Lower lobe of right lung (tissue), 2 donors: ENCODE measurements around the gene GNA12. TPM values are rescaled to one million over a fixed set of nuclear protein-coding genes. Genes with fewer than 3 reads are reported as not detected.

Source experiments
- ATAC-seq, 2 donors: fragments of 200-7000 bp; cut with Tn5 transposase; one replicate each; pipeline ENCODE4 v1.9.1; 2020 to 2022; ENCODE audit warnings: mild to moderate bottlenecking in 2 of 2, moderate library complexity in 2 of 2
- DNase-seq: peaks from one replicate; pipeline ENCODE4 v3.0.0-alpha.2; 2020
- H3K27ac ChIP-seq: fragments of 200-600 bp; one replicate; pipeline ENCODE4 v1.8.0; 2022
- H3K27me3 ChIP-seq: fragments of 200-600 bp; one replicate; pipeline ENCODE4 v1.8.0; 2022; ENCODE audit warnings: low read depth
- H3K36me3 ChIP-seq: fragments of 200-600 bp; one replicate; pipeline ENCODE4 v1.8.0; 2022; ENCODE audit warnings: mild to moderate bottlenecking
- H3K4me1 ChIP-seq: fragments of 200-600 bp; one replicate; pipeline ENCODE4 v1.8.0; 2022
- H3K4me3 ChIP-seq: fragments of 200-600 bp; one replicate; pipeline ENCODE4 v1.8.0; 2022; ENCODE audit warnings: mild to moderate bottlenecking
- H3K9me3 ChIP-seq: fragments of 200-600 bp; one replicate; pipeline ENCODE4 v1.8.0; 2022
- intact Hi-C: fragments of 100-400 bp; cut with DNase I; formaldehyde crosslinking; loops from one replicate; pipeline ENCODE4 v1.11.0; 2022
- total RNA-seq: library from RNA; stranded (reverse); fragmentation: NEBNext Ultra II Directional; extraction: Animal tissue kit (Norgen Biotek cat#: 25700); gene quantifications from one replicate; pipeline ENCODE4 v1.2.1, GENCODE V29; 2021
- TF ChIP-seq, protein P1 (sequence below): fragments of 200-600 bp; IDR thresholded peaks from one replicate; pipeline ENCODE4 v1.8.0; 2022; ENCODE audit warnings: antibody characterized with exemption, mild to moderate bottlenecking
- donor health status: DM: no; HTN: yes; CAD: no; lungs with severe emphysema.

Gene GNA12
- total RNA-seq, 1 donor from 2014 or later = 41.6 TPM

DNA sequence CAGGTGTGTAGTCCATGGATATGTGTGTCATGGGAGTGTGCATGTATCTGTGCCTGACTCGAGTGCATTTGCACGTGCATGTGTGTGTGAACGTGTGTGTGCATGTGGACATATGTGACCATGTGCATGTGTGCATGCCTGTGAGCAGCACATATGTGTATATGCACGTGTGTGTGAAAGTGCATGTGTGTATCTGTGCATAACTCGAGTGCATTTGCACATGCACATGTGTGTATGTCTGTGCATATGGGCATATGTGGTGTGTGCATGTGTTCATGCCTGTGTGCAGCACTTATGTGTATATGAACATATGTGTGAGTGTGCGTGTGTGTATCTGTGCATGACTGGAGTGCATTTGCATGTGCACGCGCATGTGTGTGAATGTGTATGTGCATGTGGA, 35.2 kb upstream of the GNA12 start:
- intact Hi-C loops = no loop called here
- ATAC-seq (no peak), DNase-seq (no peak)
- H3K9me3 ChIP-seq = no peaks in the 10 kb centered on the region
- H3K4me3 ChIP-seq = no peak overlapping the region
- TF ChIP-seq, protein P1, sequence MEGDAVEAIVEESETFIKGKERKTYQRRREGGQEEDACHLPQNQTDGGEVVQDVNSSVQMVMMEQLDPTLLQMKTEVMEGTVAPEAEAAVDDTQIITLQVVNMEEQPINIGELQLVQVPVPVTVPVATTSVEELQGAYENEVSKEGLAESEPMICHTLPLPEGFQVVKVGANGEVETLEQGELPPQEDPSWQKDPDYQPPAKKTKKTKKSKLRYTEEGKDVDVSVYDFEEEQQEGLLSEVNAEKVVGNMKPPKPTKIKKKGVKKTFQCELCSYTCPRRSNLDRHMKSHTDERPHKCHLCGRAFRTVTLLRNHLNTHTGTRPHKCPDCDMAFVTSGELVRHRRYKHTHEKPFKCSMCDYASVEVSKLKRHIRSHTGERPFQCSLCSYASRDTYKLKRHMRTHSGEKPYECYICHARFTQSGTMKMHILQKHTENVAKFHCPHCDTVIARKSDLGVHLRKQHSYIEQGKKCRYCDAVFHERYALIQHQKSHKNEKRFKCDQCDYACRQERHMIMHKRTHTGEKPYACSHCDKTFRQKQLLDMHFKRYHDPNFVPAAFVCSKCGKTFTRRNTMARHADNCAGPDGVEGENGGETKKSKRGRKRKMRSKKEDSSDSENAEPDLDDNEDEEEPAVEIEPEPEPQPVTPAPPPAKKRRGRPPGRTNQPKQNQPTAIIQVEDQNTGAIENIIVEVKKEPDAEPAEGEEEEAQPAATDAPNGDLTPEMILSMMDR = no peak
- no peaks in the 10 kb centered on the region for H3K36me3 ChIP-seq
- H3K27me3 ChIP-seq = no peaks in the 10 kb centered on the region
- no peaks in the 10 kb centered on the region for H3K4me1 ChIP-seq
- H3K27ac ChIP-seq = no peak overlapping the region

DNA sequence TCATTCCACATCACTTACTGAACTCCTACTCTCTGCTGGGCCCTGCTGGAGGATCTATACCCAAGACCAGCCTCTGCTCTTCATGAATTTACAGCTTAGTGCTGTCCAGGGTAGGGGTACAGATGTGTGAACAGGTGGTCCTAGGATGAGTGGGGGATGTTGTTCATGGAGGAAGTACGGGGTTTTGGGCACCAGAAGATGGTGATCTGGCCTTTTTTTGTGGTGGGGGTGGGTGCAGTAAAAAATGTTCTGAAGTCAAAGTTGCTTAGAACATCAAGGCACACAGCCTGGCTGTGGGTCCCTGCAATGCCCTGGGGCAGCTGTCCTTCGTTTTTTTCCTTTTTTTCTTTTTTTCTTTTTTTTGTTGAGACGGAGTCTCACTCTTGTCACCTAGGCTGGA, 34.2 kb upstream of the GNA12 start:
- no peak overlapping the region for H3K4me3 ChIP-seq

DNA sequence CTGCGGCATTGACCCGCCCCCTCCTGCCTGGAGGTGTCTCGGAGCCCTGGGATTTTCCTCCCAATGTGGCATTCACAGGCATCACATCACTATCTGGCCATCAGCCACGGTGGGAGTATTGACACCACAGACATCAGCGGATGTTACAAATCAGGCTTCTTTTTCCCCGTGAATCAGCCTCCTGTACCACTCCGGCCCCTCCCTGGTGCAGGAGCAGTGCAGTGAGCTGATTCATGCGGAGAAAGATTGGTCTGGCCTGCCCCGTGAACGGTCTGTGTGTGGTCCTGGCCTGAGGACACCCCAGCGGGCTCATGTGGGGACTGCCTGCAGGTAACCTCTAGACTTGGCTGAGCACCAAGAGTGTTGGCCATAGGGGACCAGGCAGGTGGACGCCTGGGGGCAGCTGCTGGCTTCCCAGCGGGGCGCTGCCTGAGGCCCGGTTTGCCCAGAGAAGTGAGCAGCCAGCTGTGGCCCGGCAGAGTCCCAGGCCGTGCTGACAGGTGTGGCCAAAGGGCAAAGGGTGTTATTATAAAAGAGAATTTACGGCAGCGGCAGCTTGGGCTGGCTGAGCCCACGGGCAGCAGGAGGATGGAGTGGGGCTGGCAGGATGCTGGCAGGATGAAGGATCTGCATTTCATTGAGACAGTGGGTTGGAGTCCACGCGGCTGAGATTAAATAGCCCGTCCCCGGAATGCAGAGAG, 32.1 kb upstream of the GNA12 start:
- Histone ChIP-seq H3K27me3 (no peaks in the 10 kb centered on the region), H3K4me1 (no peaks in the 10 kb centered on the region), H3K4me3 (no peak overlapping the region), H3K27ac (no peak overlapping the region), H3K9me3 (no peaks in the 10 kb centered on the region), H3K36me3 (no peaks in the 10 kb centered on the region)
- ATAC-seq (no peak), DNase-seq (no peak)
- intact Hi-C loops = no loop called here
- TF ChIP-seq, protein P1 = no peak

More for the DNA sequence above, 34.2 kb upstream of the GNA12 start:
- ATAC-seq (no peak), DNase-seq (no peak)
- intact Hi-C loops = no loop called here
- no peak overlapping the region for H3K27ac ChIP-seq
- no peaks in the 10 kb centered on the region for H3K9me3 ChIP-seq
- TF ChIP-seq, protein P1 = no peak
- no peaks in the 10 kb centered on the region for H3K4me1 ChIP-seq
- no peaks in the 10 kb centered on the region for H3K36me3 ChIP-seq
- no peaks in the 10 kb centered on the region for H3K27me3 ChIP-seq

DNA sequence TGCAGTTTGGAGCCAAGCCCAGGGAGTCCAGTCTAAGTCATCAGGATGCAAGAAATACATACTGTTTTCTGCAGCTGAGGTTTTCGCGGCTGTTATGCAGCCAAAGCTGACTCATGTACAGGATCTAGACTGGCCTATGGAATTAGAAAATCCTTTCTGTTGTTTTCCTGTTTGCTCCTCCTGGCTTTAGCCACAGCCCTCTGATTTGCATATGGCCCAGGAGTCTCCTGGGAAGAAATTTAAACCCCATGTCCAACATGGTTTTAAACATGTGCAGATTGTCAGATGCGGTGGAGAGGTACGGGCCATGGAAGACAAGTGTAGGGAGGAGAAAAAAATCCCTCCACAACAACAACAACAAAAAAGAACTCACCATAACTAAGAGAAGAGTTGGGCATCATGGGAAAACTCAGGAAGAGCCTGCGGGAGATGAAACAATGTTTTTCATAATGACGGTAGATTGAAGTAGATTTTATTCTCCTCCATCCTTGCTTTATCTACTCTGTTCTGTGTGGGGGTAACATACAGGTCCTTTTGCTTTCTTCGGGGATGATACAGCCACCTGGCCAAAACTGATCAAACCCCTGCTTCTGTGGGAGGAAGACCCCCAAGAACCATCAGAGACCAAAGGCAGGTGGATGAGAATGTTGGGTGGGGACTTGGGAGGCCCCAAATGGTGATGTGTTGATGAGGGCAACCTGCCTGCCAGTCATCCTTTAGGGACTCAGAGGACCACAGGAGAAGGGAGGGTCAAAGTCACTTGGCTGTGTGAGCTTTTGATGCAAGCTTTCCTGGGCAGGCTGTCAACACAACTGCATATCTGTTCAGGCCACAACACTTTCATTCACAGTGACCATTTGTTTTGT, 29.8 kb upstream of the GNA12 start:
- intact Hi-C loops = no loop called here
- ATAC-seq = no peak
- TF ChIP-seq, protein P1 = no peak
- no peaks in the 10 kb centered on the region for H3K9me3 ChIP-seq
- peaks cover 10% of the 10 kb centered on the region for H3K4me1 ChIP-seq
- H3K4me3 ChIP-seq = no peak overlapping the region
- no peak for DNase-seq
- H3K27ac ChIP-seq = no peak overlapping the region
- no peaks in the 10 kb centered on the region for H3K27me3 ChIP-seq
- no peaks in the 10 kb centered on the region for H3K36me3 ChIP-seq

DNA sequence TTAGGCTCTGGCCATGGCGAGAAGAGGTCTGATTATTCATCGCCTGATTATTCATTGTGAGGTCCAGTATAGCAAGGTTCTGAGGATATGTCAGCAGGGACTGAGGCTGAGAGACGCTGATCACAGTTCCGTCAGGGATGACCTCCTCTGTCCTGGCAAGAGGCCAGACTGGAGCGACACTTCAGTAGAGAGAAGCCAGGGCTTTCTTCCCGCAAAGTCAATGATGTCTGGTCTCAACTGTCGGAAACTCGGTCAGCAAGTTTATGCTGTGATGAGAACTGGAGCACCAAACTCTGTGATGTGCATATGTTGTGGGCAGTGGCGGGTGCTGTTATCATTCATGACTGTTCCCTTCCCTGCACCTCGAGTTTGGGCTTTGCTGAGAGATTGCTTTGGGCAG, 29.0 kb upstream of the GNA12 start:
- Histone ChIP-seq H3K27ac (no peak overlapping the region), H3K36me3 (no peaks in the 10 kb centered on the region), H3K4me1 (peaks cover 10% of the 10 kb centered on the region), H3K9me3 (no peaks in the 10 kb centered on the region), H3K4me3 (no peak overlapping the region), H3K27me3 (no peaks in the 10 kb centered on the region)
- ATAC-seq = no peak
- DNase-seq = no peak
- TF ChIP-seq, protein P1 = no peak
- intact Hi-C loops = no loop called here
